GM12878 (cell line): Measurements from ENCODE around the gene NPC1. TPM values are rescaled to one million over a fixed set of nuclear protein-coding genes. Genes with fewer than 3 reads are reported as not detected.
A peak's percentile ranks its signal among the peaks of the same experiment; 100 is the strongest.

ENCODE experiments used
- ATAC-seq: fragments of 200-7000 bp; cut with Tn5 transposase; 3 replicates; pipeline ENCODE4 v1.9.1; 2020; ENCODE audit warnings: mild to moderate bottlenecking, moderate library complexity
- BruUV-seq: library from RNA; stranded (reverse); fragments of 400-500 nt; replicated peaks from 2 replicates; lab custom pipeline; 2021; lab: Mats Ljungman, UMichigan
- CTCF ChIA-PET: fragments of 300-600 bp; sonication (Branson Sonifier 250); formaldehyde crosslinking; extraction: SDS; loops from one replicate; lab custom pipeline; 2021; ENCODE audit warnings: inconsistent platforms; lab: Yijun Ruan, JAX
- POLR2A ChIA-PET: fragments of 350-600 bp; formaldehyde crosslinking; extraction: SDS; loops from one replicate; lab custom pipeline; 2021; ENCODE audit warnings: inconsistent platforms; lab: Charles Lee
- RAD21 ChIA-PET: fragments of 300-600 bp; sonication (Branson Sonifier 250); formaldehyde crosslinking; loops from one replicate; lab custom pipeline; 2023; ENCODE audit warnings: antibody characterized with exemption; ENCODE audit not compliant: unreplicated experiment; lab: Charles Lee
- SMC1A ChIA-PET: fragments of 300-600 bp; sonication (Branson Sonifier 250); formaldehyde crosslinking; loops from one replicate; lab custom pipeline; 2023; ENCODE audit not compliant: unreplicated experiment, uncharacterized antibody; lab: Charles Lee
- DNase-seq: peaks from one replicate; pipeline ENCODE4 v3.0.0-alpha.2; 2011; ENCODE audit warnings: low read depth, low spot score
- FAIRE-seq: peaks from 3 replicates; lab custom pipeline; 2011; peaks lifted over from hg19 to GRCh38; lab: Jason Lieb, UNC
- H2AFZ ChIP-seq: 2 replicates; pipeline ENCODE4 v1.6.0; 2011; ENCODE audit warnings: low read depth, low read length, control low read depth; ENCODE audit not compliant: control insufficient read depth
- H3K27ac ChIP-seq: 2 replicates; pipeline ENCODE4 v1.5.1; 2011; ENCODE audit warnings: control low read depth; ENCODE audit not compliant: control insufficient read depth, insufficient read depth
- H3K27me3 ChIP-seq, 2 experiments: replicated peaks in 1 of 2; 2 replicates each; pipeline versions ENCODE4 v1.6.0 to v1.6.1; 2011; ENCODE audit warnings: low read length in 1 of 2; ENCODE audit not compliant: control insufficient read depth in 2 of 2, insufficient read depth in 2 of 2
- H3K36me3 ChIP-seq, 2 experiments: 2 replicates each; pipeline ENCODE4 v1.5.1; 2011; ENCODE audit warnings: low read length in 1 of 2; ENCODE audit not compliant: control insufficient read depth in 2 of 2, insufficient read depth in 2 of 2
- H3K4me1 ChIP-seq: 2 replicates; pipeline ENCODE4 v1.6.1; 2011; ENCODE audit warnings: mild to moderate bottlenecking, low read length, moderate library complexity, mixed read lengths; ENCODE audit not compliant: control insufficient read depth, insufficient read depth
- H3K4me2 ChIP-seq: 2 replicates; pipeline ENCODE4 v1.6.0; 2011; ENCODE audit warnings: control low read depth; ENCODE audit not compliant: control insufficient read depth, insufficient read depth
- H3K4me3 ChIP-seq: fragments of 200-600 bp; sonication (generic); 2 replicates; pipeline ENCODE4 v1.5.1; 2016
- H3K79me2 ChIP-seq: 2 replicates; pipeline ENCODE4 v1.6.0; 2011; ENCODE audit warnings: low read length; ENCODE audit not compliant: control insufficient read depth, insufficient read depth
- H3K9ac ChIP-seq: 2 replicates; pipeline ENCODE4 v1.8.0; 2011; ENCODE audit warnings: low read length, control low read depth, mixed read lengths; ENCODE audit not compliant: control insufficient read depth, insufficient read depth
- H3K9me3 ChIP-seq: replicated peaks from 3 replicates; pipeline ENCODE4 v1.5.1; 2011; ENCODE audit warnings: mild to moderate bottlenecking, low read length; ENCODE audit not compliant: control insufficient read depth, insufficient read depth
- H4K20me1 ChIP-seq: 2 replicates; pipeline ENCODE4 v1.6.0; 2011; ENCODE audit not compliant: control insufficient read depth, insufficient read depth
- BACH1 ChIP-seq: fragments of 450-650 bp; IDR thresholded peaks from 2 replicates; pipeline ENCODE4 v1.6.1; 2017; ENCODE audit warnings: mild to moderate bottlenecking, borderline replicate concordance
- CHD4 ChIP-seq: fragments of 200-600 bp; sonication (generic); IDR thresholded peaks from 2 replicates; pipeline ENCODE4 v1.6.1; 2016; ENCODE audit warnings: mild to moderate bottlenecking
- CREB1 ChIP-seq: IDR thresholded peaks from 2 replicates; pipeline ENCODE4 v1.6.1; 2012; ENCODE audit warnings: low read depth, mild to moderate bottlenecking, inconsistent platforms
- JUNB ChIP-seq: IDR thresholded peaks from 2 replicates; pipeline ENCODE4 v1.6.1; 2016; ENCODE audit warnings: antibody characterized with exemption, mild to moderate bottlenecking
- KAT2A ChIP-seq: conservative IDR thresholded peaks from 2 replicates; pipeline ENCODE4 v1.6.1; 2011; ENCODE audit warnings: low read depth, low read length; ENCODE audit not compliant: control insufficient read depth
- NFYA ChIP-seq: IDR thresholded peaks from 2 replicates; pipeline ENCODE4 v1.6.1; 2011; ENCODE audit warnings: low read depth, mild to moderate bottlenecking, low read length, improper control_type of control experiment, borderline replicate concordance
- RAD21 ChIP-seq: IDR thresholded peaks from 2 replicates; pipeline ENCODE4 v1.6.1; 2011; ENCODE audit warnings: mild to moderate bottlenecking, low read depth, low read length, moderate library complexity; ENCODE audit not compliant: insufficient read depth
- RFX5 ChIP-seq: IDR thresholded peaks from 2 replicates; pipeline ENCODE4 v1.6.1; 2011; ENCODE audit warnings: low read depth, low read length, improper control_type of control experiment
- SREBF1 ChIP-seq: IDR thresholded peaks from 2 replicates; pipeline ENCODE4 v1.6.1; 2012; ENCODE audit warnings: mild to moderate bottlenecking, low read length
- ZBTB40 ChIP-seq: fragments of 450-650 bp; IDR thresholded peaks from 2 replicates; pipeline ENCODE4 v1.6.1; 2016; ENCODE audit warnings: mild to moderate bottlenecking, moderate library complexity, borderline replicate concordance
- ZNF24 ChIP-seq: fragments of 450-650 bp; IDR thresholded peaks from 2 replicates; pipeline ENCODE4 v1.6.1; 2017; ENCODE audit warnings: antibody characterized with exemption, mild to moderate bottlenecking
- ZNF274 ChIP-seq: IDR thresholded peaks from one replicate; pipeline ENCODE4 v1.8.0; 2011; ENCODE audit not compliant: insufficient read length, insufficient read depth
- WGBS: methylation state at CpG from one replicate; pipeline ENCODE4 v1.1.6; 2016; ENCODE audit warnings: low lambda C conversion rate; ENCODE audit not compliant: insufficient replicate concordance, insufficient coverage; ENCODE audit errors: missing lambda C conversion rate; 5-methylcytosine and 5-hydroxymethylcytosine counted together
- in situ Hi-C: fragments of 300-500 bp; cut with MboI; formaldehyde crosslinking; loops from 9 replicates; pipeline ENCODE4 v1.14.3; 2018; ENCODE audit warnings: mixed read lengths
- intact Hi-C: fragments of 100-400 bp; cut with micrococcal nuclease; formaldehyde crosslinking; loops from one replicate; pipeline ENCODE4 v1.14.2; 2022; ENCODE audit not compliant: unreplicated experiment
- polyA plus RNA-seq, 11 experiments: library from polyadenylated mRNA; depleted of rRNA in 4 of 11; unstranded in 6 of 11; stranded (reverse) in 5 of 11; fragments of >200 nt; fragmentation: Nextera tagmentation in 4 of 11; fragmentation: Illumina TruSeq in 1 of 11; extraction: Ambion mirVana in 4 of 11; extraction: Trizol in 1 of 11; gene quantifications; 1 replicate in 1 of 11; 2 replicates in 10 of 11; pipeline versions ENCODE4 v1.2.1 to v1.2.3, GENCODE V29; 2011 to 2016; ENCODE audit warnings: inconsistent platforms in 2 of 11, missing spikeins in 2 of 11, low read depth in 1 of 11
- total RNA-seq, 4 experiments: library from RNA; depleted of rRNA in 3 of 4; stranded (reverse); fragments of >200 nt in 3 of 4; fragmentation: Illumina TruSeq in 1 of 4; extraction: Trizol in 1 of 4; gene quantifications; 2 replicates each; pipeline versions ENCODE4 v1.2.1 to v1.2.3, GENCODE V29; 2013 to 2021
- TF ChIP-seq, protein P1 (sequence below): IDR thresholded peaks from 2 replicates; pipeline ENCODE4 v1.6.1; 2012; ENCODE audit warnings: low read depth, low read length, improper control_type of control experiment
- TF ChIP-seq, protein P2 (sequence below), 3 experiments: IDR thresholded peaks in 2 of 3; conservative IDR thresholded peaks in 1 of 3; 2 replicates each; pipeline ENCODE4 v1.5.1; 2011; ENCODE audit warnings: low read depth in 3 of 3, low read length in 3 of 3, mild to moderate bottlenecking in 3 of 3, control low read depth in 2 of 3, moderate library complexity in 2 of 3, inconsistent platforms in 1 of 3, mixed read lengths in 1 of 3; ENCODE audit not compliant: control insufficient read depth in 2 of 3, insufficient read depth in 1 of 3; ENCODE audit errors: extremely low read depth in 1 of 3

The NPC1 gene
- total and polyA plus RNA-seq, 10 of the 15 experiments (the other 5 are each of a cell fraction or from before 2014, with no cell fraction given): 10.1 to 45.2 (median 19.4) TPM

DNA sequence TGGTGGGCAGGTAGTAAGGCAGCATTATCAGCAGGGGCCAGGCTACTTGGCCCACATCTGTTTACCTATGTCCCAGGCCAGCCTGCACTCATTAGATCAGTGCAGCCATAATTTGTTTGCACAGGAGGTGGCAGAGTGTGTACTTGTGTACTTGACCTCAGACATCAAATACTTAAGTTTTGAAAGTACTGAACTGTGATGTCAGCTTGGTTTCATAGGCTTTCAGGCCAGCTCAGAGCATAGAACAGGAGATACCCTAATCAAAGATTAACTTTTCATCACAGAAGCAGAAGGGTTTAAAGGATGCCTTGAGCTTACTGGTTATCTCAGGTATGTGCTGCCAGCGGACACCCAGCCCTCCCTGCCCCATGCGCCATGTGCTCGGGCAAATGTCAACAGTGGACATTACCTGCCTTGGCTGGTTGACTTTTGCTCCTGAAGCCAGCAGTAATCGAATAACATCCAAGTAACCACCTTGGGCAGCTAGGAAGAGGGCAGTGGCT is 43.2 kb upstream of the NPC1 start:
- peak; percentile 89 for FAIRE-seq
- no peak overlapping the region for H3K4me2 ChIP-seq
- no TSS peak for BruUV-seq
- TF ChIP-seq ZBTB40 (no peak), RFX5 (no peak), NFYA (no peak), SREBF1 (no peak), ZNF24 (no peak), CHD4 (no peak), BACH1 (no peak), ZNF274 (no peak), KAT2A (no peak), RAD21 (peak; percentile 54; the same call in 1 of the 2 replicates), CREB1 (0 out of 2 replicates have a peak, but pooled peaks have one; percentile 30), JUNB (no peak)
- TF ChIP-seq, protein P1, sequence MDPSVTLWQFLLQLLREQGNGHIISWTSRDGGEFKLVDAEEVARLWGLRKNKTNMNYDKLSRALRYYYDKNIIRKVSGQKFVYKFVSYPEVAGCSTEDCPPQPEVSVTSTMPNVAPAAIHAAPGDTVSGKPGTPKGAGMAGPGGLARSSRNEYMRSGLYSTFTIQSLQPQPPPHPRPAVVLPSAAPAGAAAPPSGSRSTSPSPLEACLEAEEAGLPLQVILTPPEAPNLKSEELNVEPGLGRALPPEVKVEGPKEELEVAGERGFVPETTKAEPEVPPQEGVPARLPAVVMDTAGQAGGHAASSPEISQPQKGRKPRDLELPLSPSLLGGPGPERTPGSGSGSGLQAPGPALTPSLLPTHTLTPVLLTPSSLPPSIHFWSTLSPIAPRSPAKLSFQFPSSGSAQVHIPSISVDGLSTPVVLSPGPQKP: no peak
- TF ChIP-seq, protein P2, sequence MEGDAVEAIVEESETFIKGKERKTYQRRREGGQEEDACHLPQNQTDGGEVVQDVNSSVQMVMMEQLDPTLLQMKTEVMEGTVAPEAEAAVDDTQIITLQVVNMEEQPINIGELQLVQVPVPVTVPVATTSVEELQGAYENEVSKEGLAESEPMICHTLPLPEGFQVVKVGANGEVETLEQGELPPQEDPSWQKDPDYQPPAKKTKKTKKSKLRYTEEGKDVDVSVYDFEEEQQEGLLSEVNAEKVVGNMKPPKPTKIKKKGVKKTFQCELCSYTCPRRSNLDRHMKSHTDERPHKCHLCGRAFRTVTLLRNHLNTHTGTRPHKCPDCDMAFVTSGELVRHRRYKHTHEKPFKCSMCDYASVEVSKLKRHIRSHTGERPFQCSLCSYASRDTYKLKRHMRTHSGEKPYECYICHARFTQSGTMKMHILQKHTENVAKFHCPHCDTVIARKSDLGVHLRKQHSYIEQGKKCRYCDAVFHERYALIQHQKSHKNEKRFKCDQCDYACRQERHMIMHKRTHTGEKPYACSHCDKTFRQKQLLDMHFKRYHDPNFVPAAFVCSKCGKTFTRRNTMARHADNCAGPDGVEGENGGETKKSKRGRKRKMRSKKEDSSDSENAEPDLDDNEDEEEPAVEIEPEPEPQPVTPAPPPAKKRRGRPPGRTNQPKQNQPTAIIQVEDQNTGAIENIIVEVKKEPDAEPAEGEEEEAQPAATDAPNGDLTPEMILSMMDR (IDR thresholded peaks at IDR 0.05 in 2 of 3, conservative IDR thresholded peaks at IDR 0.05 in 1 of 3; ENCODE audit: control insufficient read depth in 2 of 3, extremely low read depth in 1 of 3, insufficient read depth in 1 of 3, low read depth in 3 of 3, low read length in 3 of 3): peak in 2 of 3 experiments; percentile 14 to 47; a peak in 2 of 6 replicates

More for the DNA sequence above, 43.2 kb upstream of the NPC1 start:
- H3K27me3 ChIP-seq: no peaks in the 10 kb centered on the region
- H2AFZ ChIP-seq: no peak overlapping the region
- ChIA-PET POLR2A (interaction anchor here (3.6 kb wide), 1 partner anchor 12 kb away, joined by 24 read pairs; no protein-coding TSS in a partner anchor), SMC1A (interaction anchor here (0.7 to 12.4 kb wide), 19 partner anchors 8 to 430 kb away, joined by 3 to 167 read pairs (median 4); partner anchors contain the start of gene ANKRD29), RAD21 (interaction anchor here (0.8 to 9.7 kb wide), 9 partner anchors 9 to 208 kb away, joined by 3 to 148 read pairs (median 4); no protein-coding TSS in a partner anchor), CTCF (interaction anchor here (0.6 to 13.7 kb wide), 11 partner anchors 8 to 181 kb away, joined by 3 to 233 read pairs (median 3); no protein-coding TSS in a partner anchor)
- no peak overlapping the region for H3K27ac ChIP-seq
- peak; percentile 45 for DNase-seq
- no peak overlapping the region for H3K4me3 ChIP-seq
- WGBS: 52% methylated on average over 4 of the region's 4 CpGs
- no peaks in the 10 kb centered on the region for H4K20me1 ChIP-seq
- in situ Hi-C loops: loop anchor here (5.0 to 10.0 kb wide), 2 partner anchors 73 to 495 kb away; no protein-coding TSS in a partner anchor
- no peaks in the 10 kb centered on the region for H3K36me3 ChIP-seq
- no peak overlapping the region for H3K9ac ChIP-seq
- no peaks in the 10 kb centered on the region for H3K79me2 ChIP-seq
- ATAC-seq: peak; percentile 95
- intact Hi-C loops: loop anchor here (2.0 to 10.0 kb wide), 2 partner anchors 53 to 385 kb away; partner anchors contain the start of gene TTC39C
- H3K9me3 ChIP-seq: no peaks in the 10 kb centered on the region
- H3K4me1 ChIP-seq: no peaks in the 10 kb centered on the region
